Peyer's patch (tissue), 4 donors: ENCODE results near the gene SCAF11. TPM values are rescaled to one million over a fixed set of nuclear protein-coding genes. Genes with fewer than 3 reads are reported as not detected.

Source experiments
- DNase-seq, 3 donors: peaks; one replicate each; pipeline ENCODE4 v3.0.0-alpha.2; 2017 to 2019
- H3K27ac ChIP-seq, 4 donors: fragments of 200-600 bp; sonication (generic); one replicate each; pipeline ENCODE4 v1.5.1; 2016 to 2019
- H3K27me3 ChIP-seq, 2 donors: fragments of 200-600 bp; sonication (generic); one replicate each; pipeline ENCODE4 v1.5.1; 2019
- H3K36me3 ChIP-seq, 3 donors: fragments of 200-600 bp; sonication (generic); one replicate each; pipeline ENCODE4 v1.5.1; 2016 to 2019
- H3K4me1 ChIP-seq, 4 donors: fragments of 200-600 bp; sonication (generic); one replicate each; pipeline ENCODE4 v1.5.1; 2016 to 2019
- H3K4me3 ChIP-seq, 4 donors: fragments of 200-600 bp; sonication (generic); 1 replicate in 3 of 4; 2 replicates in 1 of 4; pipeline ENCODE4 v1.5.1; 2016 to 2019; ENCODE audit warnings: mild to moderate bottlenecking in 1 of 4
- H3K9me3 ChIP-seq, 4 donors: fragments of 200-600 bp; sonication (generic); one replicate each; pipeline ENCODE4 v1.5.1; 2016 to 2019; ENCODE audit warnings: mild to moderate bottlenecking in 1 of 4
- CTCF ChIP-seq, 6 experiments: fragments of 450-650 bp in 4 of 6; fragments of 200-600 bp in 2 of 6; sonication (generic) in 1 of 6; IDR thresholded peaks; one replicate each; pipeline ENCODE4 v1.5.1; 2017 to 2019; ENCODE audit warnings: antibody characterized with exemption in 6 of 6, mild to moderate bottlenecking in 3 of 6, moderate library complexity in 1 of 6
- POLR2A ChIP-seq, 2 donors: fragments of 450-650 bp; IDR thresholded peaks; one replicate each; pipeline ENCODE4 v1.5.1; 2017; ENCODE audit warnings: antibody characterized with exemption in 2 of 2, mild to moderate bottlenecking in 2 of 2, moderate library complexity in 2 of 2
- total RNA-seq, 4 donors: library from RNA; depleted of rRNA; stranded (reverse); fragments of >200 nt; gene quantifications; one replicate each; pipeline ENCODE4 v1.1.0, GENCODE V29; 2016

SCAF11 gene
- total RNA-seq, 4 donors from 2014 or later, result 93.3 to 277 (median 210) TPM

- no peaks in the 10 kb centered on the region for H3K9me3 ChIP-seq
- no peaks in the 10 kb centered on the region for H3K36me3 ChIP-seq
- no peak for DNase-seq
- no peak for TF ChIP-seq CTCF (IDR thresholded peaks at IDR 0.05)
- no peak overlapping the region for H3K27ac ChIP-seq
- no peaks in the 10 kb centered on the region for H3K27me3 ChIP-seq
- H3K4me1 ChIP-seq, result peaks cover 0 to 11% (median 0%) of the 10 kb centered on the region in 4 donors
- H3K4me3 ChIP-seq, result no peak overlapping the region
Observed at GRCh38 chr12:45974883-45975282, 15.5 kb downstream of the SCAF11 start.

GRCh38 chr12:45974171-45974719 is 16.1 kb downstream of the SCAF11 start:
- Histone ChIP-seq H3K4me3 (no peak overlapping the region), H3K36me3 (no peaks in the 10 kb centered on the region), H3K9me3 (no peaks in the 10 kb centered on the region), H3K27me3 (no peaks in the 10 kb centered on the region), H3K4me1 (peaks cover 0 to 11% (median 0%) of the 10 kb centered on the region in 4 donors), H3K27ac (no peak overlapping the region)
- DNase-seq, result no peak
- TF ChIP-seq CTCF (IDR thresholded peaks at IDR 0.05), result no peak
- no peak for TF ChIP-seq POLR2A (IDR thresholded peaks at IDR 0.05)

- Histone ChIP-seq H3K27ac (no peak overlapping the region), H3K27me3 (no peaks in the 10 kb centered on the region), H3K4me1 (peaks cover 0 to 17% (median 0%) of the 10 kb centered on the region in 4 donors), H3K4me3 (no peak overlapping the region), H3K9me3 (no peaks in the 10 kb centered on the region), H3K36me3 (no peaks in the 10 kb centered on the region)
- DNase-seq, result no peak
- TF ChIP-seq CTCF (IDR thresholded peaks at IDR 0.05) (no peak), POLR2A (IDR thresholded peaks at IDR 0.05) (no peak)
Observed at GRCh38 chr12:45973526-45973925, 16.8 kb downstream of the SCAF11 start.

- no peak overlapping the region for H3K4me3 ChIP-seq
- TF ChIP-seq CTCF (IDR thresholded peaks at IDR 0.05), result no peak
- TF ChIP-seq POLR2A (IDR thresholded peaks at IDR 0.05), result no peak
- no peak overlapping the region for H3K27ac ChIP-seq
- DNase-seq, result no peak
- H3K4me1 ChIP-seq, result peaks cover 0 to 11% (median 3%) of the 10 kb centered on the region in 4 donors
- no peaks in the 10 kb centered on the region for H3K27me3 ChIP-seq
- H3K36me3 ChIP-seq, result no peaks in the 10 kb centered on the region
- H3K9me3 ChIP-seq, result no peaks in the 10 kb centered on the region
Observed at GRCh38 chr12:45970391-45970790, 20.0 kb downstream of the SCAF11 start.

- DNase-seq, result no peak
- H3K4me1 ChIP-seq, result peaks cover 0 to 11% (median 3%) of the 10 kb centered on the region in 4 donors
Observed at GRCh38 chr12:45969084-45969483, 21.3 kb downstream of the SCAF11 start.

More at GRCh38 chr12:45969084-45969483, 21.3 kb downstream of the SCAF11 start:
- Histone ChIP-seq H3K27ac (no peak overlapping the region), H3K4me3 (no peak overlapping the region), H3K36me3 (no peaks in the 10 kb centered on the region), H3K27me3 (no peaks in the 10 kb centered on the region), H3K9me3 (no peaks in the 10 kb centered on the region)
- TF ChIP-seq CTCF (IDR thresholded peaks at IDR 0.05) (no peak), POLR2A (IDR thresholded peaks at IDR 0.05) (no peak)
